Femur (tissue), 1 donor: ENCODE measurements around the gene LRRC2.
"Not testable (repeated sequence)": the region's sequence is repeated elsewhere in the genome, so short reads cannot be mapped to it uniquely, and the experiment has no call there.

Experiments used
- DNase-seq: peaks from one replicate; pipeline ENCODE4 v3.0.0-alpha.2; 2017

The LRRC2 gene

GRCh38 chr3:46494491-46494890, 71.6 kb downstream of the LRRC2 start:
- not testable (repeated sequence) for DNase-seq

GRCh38 chr3:46492890-46493547, 73.1 kb downstream of the LRRC2 start:
- DNase-seq = no peak

- no peak for DNase-seq
Measured at GRCh38 chr3:46491089-46492070, 74.7 kb downstream of the LRRC2 start.

- no peak for DNase-seq
Measured at GRCh38 chr3:46490338-46491084, 75.6 kb downstream of the LRRC2 start.

DNA sequence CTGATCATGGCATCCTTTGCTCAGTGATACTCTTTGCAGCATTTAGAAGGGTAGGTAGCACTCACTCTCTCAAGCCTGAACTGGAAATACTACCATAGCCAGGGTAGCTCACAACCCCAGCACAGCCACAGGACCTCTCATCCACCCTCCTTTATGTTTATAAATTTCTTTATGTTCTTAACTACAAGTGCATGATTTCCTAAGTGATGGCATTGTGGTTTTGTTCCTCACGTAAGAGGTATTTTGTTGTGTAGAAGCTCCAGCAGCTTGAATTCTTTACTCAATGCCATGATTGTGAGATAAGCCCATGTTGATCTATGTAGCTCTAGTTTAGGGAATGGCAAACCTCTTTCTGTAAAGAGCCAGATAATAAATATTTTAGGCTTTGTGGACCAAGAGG, 76.2 kb downstream of the LRRC2 start:
- DNase-seq = no peak

- DNase-seq = no peak
Measured at GRCh38 chr3:46489381-46489780, 76.7 kb downstream of the LRRC2 start.

DNA sequence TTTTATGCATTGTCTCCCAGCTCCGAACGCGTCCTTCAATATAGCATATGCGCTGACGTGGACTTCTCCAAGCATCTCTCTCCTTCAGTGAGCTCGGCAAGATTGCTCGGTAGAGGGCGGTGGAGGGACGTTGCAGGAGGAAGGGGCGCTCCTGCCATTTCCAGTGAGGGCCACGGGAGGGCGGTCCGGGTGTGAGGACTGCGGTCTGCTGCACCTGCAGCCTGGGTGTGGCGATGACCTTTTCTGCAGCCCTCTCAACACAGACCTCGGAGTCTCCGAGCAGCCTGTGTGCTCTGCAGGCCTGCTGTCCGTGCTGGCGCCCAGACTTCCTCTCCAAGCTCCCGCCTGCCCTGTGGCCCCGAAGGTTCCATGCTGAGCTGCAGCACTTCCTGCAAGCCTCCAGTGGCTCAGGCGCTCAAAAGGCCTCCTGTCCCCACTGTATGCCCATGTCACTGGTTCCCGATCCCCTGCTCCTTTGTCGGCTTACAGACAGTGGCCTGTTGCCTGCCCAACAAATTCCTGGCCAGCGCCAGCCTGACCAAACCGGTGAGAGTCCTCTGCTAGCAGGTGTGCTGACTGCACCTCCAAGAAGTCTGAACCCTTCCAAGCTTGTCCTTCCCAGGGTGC, 77.3 kb downstream of the LRRC2 start:
- peak; percentile 93 for DNase-seq

DNA sequence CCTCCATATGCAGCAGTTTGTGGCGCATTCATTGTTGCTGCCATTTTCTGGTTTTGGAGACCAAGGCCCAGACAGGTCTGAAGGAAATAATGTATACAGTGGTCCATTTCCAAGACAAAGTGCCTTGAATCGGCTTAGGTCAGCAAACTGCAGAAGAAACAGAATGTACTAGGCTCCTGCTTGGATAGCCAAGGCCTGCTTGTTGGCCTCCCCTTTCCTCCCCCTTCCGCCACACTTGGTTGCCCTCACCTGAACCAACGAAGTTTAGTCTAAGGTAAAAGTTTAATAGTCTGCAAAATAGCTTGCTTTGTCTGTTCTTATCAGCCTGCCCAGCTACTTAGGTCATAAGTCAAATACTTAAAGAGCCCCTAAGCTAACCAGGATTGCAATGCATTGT, 80.3 kb downstream of the LRRC2 start:
- DNase-seq = no peak

DNA sequence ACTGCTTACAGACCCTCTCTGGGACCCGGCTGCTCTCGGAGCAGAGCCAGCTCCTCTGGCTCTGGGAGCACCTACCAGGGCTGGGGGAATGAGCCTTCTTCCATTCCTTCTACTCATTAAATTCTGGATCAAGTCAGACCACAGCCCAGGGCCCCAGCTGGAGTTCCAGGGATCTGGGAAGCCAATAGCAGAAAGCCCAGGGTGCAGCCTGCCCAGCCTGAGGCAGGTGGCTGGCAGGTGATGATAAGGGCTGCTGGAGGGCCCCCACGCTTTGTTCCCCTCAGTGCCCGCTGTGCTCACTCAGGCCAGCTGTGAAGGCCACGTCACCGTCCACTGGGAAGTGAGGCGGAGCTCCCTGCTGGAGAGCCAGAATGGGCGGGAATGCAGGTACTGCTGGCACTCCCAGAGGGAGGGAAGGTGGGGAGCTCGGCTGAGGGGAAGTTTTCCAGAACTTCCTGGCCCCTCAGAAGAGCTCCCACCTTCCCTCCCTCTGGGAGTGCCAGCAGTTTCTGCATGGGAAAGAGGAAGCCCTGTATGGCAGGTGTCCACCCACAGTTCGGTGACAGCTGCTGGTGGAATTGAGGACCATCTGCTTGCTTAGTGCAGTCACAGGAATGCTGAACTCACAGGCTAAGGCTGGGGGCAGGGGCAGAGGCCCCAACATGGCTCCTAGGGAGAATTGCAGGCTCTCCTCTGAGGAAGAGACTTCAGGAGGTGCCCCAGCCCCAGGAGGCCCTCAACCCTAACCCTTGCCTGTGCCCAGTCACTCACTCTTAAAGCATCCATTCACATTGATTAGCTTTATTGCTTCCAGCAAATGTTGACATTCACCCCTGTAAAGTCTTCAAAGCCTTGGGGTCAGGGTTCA, 81.0 kb downstream of the LRRC2 start:
- peak; percentile 64 for DNase-seq

- no peak for DNase-seq
Measured at GRCh38 chr3:46484388-46484787, 81.7 kb downstream of the LRRC2 start.

GRCh38 chr3:46483825-46484224, 82.3 kb downstream of the LRRC2 start:
- no peak for DNase-seq

GRCh38 chr3:46482632-46483350, 83.3 kb downstream of the LRRC2 start:
- no peak for DNase-seq

DNA sequence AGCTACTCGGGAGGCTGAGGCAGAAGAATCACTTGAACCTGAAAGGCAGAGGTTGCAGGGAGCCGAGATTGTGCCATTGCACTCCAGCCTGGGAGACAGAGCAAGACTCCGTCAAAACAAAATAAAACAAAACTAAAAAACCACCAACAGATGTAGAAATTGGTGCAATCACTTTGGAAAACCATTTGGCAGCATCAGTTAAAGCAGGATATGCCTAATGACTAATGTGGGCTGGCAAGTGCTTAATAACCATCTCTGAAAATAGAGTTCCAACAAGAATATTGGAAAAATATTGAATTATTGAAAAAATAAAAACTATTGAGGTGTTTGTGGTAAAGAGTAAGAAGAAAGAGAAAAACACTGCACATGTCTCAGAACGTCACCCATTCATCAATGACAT, 84.5 kb downstream of the LRRC2 start:
- DNase-seq = no peak

DNA sequence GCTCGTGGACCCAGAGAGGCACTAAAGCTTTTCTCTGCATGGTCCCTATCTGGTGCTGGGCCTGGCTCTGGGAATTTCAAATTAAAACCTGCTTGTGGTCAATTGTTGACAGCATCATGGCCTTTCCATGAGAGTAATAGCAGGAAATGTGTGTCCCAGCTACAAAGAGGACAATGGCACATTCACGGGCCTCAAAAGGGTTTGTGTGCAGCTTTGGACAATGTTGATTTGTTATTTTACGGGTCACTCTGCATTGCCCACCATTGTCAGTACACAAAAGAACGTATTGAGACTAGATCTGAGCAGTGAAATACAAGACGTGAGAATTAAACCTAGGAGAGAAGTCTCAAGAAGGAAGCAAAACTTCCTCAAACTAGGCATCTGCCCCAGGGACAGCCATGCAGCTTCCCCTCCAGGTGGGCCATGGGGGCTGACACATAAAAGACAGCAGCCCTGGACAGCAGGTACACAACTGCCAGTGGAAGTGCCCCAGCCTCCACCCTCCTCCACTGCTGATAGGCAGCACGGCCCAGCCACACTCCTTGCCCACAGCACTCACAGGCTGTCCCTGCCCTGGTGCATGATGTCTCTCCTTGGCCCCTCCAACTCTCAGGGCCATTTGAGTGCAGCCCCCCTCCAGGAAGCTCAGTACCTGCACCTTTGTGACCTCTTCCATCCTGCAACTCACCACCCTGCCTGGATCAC, 85.5 kb downstream of the LRRC2 start:
- DNase-seq = no peak

- DNase-seq = no peak
Measured at GRCh38 chr3:46479696-46480095, 86.4 kb downstream of the LRRC2 start.

DNA sequence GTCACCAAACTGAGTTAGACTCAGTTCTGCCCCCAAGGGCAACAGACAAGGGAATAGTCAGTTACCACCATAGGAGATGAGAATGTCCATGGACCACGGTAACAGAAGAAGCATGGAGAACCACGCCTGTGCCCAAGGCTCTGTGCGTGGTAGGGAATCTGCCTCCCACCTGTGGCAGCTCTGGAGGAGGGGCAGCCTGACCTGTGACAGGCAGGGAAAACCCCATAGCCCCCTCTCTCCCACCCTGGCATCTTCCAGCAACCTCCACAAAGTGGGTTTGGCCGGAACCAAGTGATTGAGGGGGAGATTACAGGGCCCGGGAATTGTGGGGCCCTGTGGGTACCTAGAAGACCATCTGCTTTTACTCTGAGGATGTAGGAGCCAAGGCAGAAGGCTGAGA, 87.1 kb downstream of the LRRC2 start:
- no peak for DNase-seq

GRCh38 chr3:46478341-46478740, 87.8 kb downstream of the LRRC2 start:
- DNase-seq = no peak

DNA sequence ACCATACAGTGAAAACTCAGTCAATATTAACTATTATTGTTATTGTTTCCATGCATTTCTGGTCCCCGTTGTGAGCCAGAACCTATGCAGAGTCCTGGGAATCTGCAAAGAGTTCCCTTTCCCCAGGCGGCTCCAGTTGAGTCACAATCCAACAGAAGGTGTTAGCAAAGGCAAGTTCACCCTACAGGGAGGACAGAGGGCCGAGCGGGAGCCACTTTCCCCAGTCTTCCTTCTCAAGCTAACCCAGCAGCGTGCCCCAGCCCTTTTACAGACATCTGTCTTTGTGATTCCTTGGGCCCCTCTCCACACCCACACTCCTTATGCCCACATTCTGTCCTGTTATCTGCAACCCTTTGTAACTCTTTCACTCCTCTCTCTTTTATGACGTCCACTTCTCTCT, 88.3 kb downstream of the LRRC2 start:
- no peak for DNase-seq

- DNase-seq = no peak
Measured at GRCh38 chr3:46477145-46477544, 89.0 kb downstream of the LRRC2 start.

GRCh38 chr3:46472736-46473135, 93.4 kb downstream of the LRRC2 start:
- no peak for DNase-seq
